B cell (primary cell): ENCODE results near the gene CCT6B. TPM values are rescaled to one million over a fixed set of nuclear protein-coding genes. Genes with fewer than 3 reads are reported as not detected.

ENCODE experiments used
- ATAC-seq: fragments of 200-7000 bp; cut with Tn5 transposase; one replicate; pipeline ENCODE4 v1.10.0; 2021; ENCODE audit warnings: low read depth, mild to moderate bottlenecking, moderate number of reproducible peaks, moderate library complexity
- CTCF ChIA-PET: fragments of 350-600 bp; sonication (Branson Sonifier 250); formaldehyde crosslinking; loops from one replicate; lab custom pipeline; 2021; ENCODE audit warnings: antibody characterized with exemption, inconsistent platforms; lab: Charles Lee
- POLR2A ChIA-PET: fragments of 350-600 bp; sonication (Branson Sonifier 250); formaldehyde crosslinking; loops from one replicate; lab custom pipeline; 2021; ENCODE audit warnings: antibody characterized with exemption; lab: Charles Lee
- DNase-seq: peaks from one replicate; pipeline ENCODE4 v3.0.0; 2013
- H2AFZ ChIP-seq: 2 replicates; pipeline ENCODE4 v1.6.1; 2012; ENCODE audit warnings: mild to moderate bottlenecking, low read depth, low read length; ENCODE audit not compliant: insufficient read depth, poor library complexity, severe bottlenecking
- H3K27ac ChIP-seq, 2 donors: 1 replicate in 1 of 2; 2 replicates in 1 of 2; pipeline ENCODE4 v1.5.1; 2012 to 2013; ENCODE audit warnings: low read length in 2 of 2, mild to moderate bottlenecking in 2 of 2, moderate library complexity in 1 of 2
- H3K27me3 ChIP-seq, 4 experiments: fragments of 200-600 bp in 1 of 4; sonication (generic) in 1 of 4; replicated peaks in 1 of 4; 1 replicate in 2 of 4; 2 replicates in 2 of 4; pipeline versions ENCODE4 v1.6.1 to v1.7.0; 2013 to 2016; ENCODE audit warnings: low read length in 3 of 4, mild to moderate bottlenecking in 2 of 4, mixed read lengths in 1 of 4, moderate library complexity in 1 of 4; ENCODE audit not compliant: insufficient read depth in 4 of 4, control insufficient read depth in 3 of 4; ENCODE audit errors: control extremely low read depth in 1 of 4
- H3K36me3 ChIP-seq, 2 experiments: replicated peaks in 1 of 2; 1 replicate in 1 of 2; 2 replicates in 1 of 2; pipeline versions ENCODE4 v1.6.1 to v1.7.1; 2013; ENCODE audit warnings: low read length in 1 of 2; ENCODE audit not compliant: insufficient read depth in 2 of 2, control insufficient read depth in 1 of 2; ENCODE audit errors: control extremely low read depth in 1 of 2, extremely low read depth in 1 of 2
- H3K4me1 ChIP-seq, 2 donors: fragments of 200-600 bp in 1 of 2; sonication (generic) in 1 of 2; 1 replicate in 1 of 2; 2 replicates in 1 of 2; pipeline versions ENCODE4 v1.5.1 to v1.6.1; 2013 to 2017; ENCODE audit warnings: low read length in 2 of 2; ENCODE audit not compliant: control insufficient read depth in 2 of 2, insufficient read depth in 2 of 2
- H3K4me2 ChIP-seq: replicated peaks from 2 replicates; pipeline ENCODE3; 2012; ENCODE audit warnings: mild to moderate bottlenecking, low read depth, low read length; ENCODE audit not compliant: poor library complexity, severe bottlenecking
- H3K4me3 ChIP-seq, 5 experiments: fragments of 200-600 bp in 1 of 5; sonication (generic) in 1 of 5; 1 replicate in 3 of 5; 2 replicates in 2 of 5; pipeline versions ENCODE4 v1.5.1 to v1.7.0; 2011 to 2016; ENCODE audit warnings: low read length in 4 of 5, mild to moderate bottlenecking in 4 of 5, low read depth in 2 of 5, control low read depth in 1 of 5, moderate library complexity in 1 of 5; ENCODE audit not compliant: insufficient read depth in 1 of 5; ENCODE audit errors: control extremely low read depth in 1 of 5, extremely low read depth in 1 of 5
- H3K79me2 ChIP-seq: fragments of 200-600 bp; sonication (generic); one replicate; pipeline ENCODE4 v1.6.0; 2016; ENCODE audit warnings: low read length; ENCODE audit not compliant: control insufficient read depth, insufficient read depth
- H3K9ac ChIP-seq: fragments of 200-600 bp; sonication (generic); 2 replicates; pipeline ENCODE4 v1.6.1; 2017; ENCODE audit warnings: mild to moderate bottlenecking, low read length, moderate library complexity
- H3K9me3 ChIP-seq, 3 donors: one replicate each; pipeline versions ENCODE4 v1.6.1 to v1.7.1; 2013; ENCODE audit warnings: low read length in 2 of 3; ENCODE audit not compliant: control insufficient read depth in 2 of 3, insufficient read depth in 1 of 3; ENCODE audit errors: control extremely low read depth in 1 of 3
- H4K20me1 ChIP-seq: 2 replicates; pipeline ENCODE4 v1.6.0; 2012; ENCODE audit warnings: mild to moderate bottlenecking, low read length; ENCODE audit not compliant: insufficient read depth, control insufficient read depth, poor library complexity, severe bottlenecking
- H3K27ac Mint-ChIP-seq: one replicate; pipeline ENCODE4 v1.8.0; 2021; ENCODE audit warnings: mixed read lengths
- H3K27me3 Mint-ChIP-seq: one replicate; pipeline ENCODE4 v1.8.0; 2021; ENCODE audit warnings: mixed read lengths
- H3K4me1 Mint-ChIP-seq: one replicate; pipeline ENCODE4 v1.8.0; 2021; ENCODE audit warnings: mixed read lengths
- H3K4me3 Mint-ChIP-seq: one replicate; pipeline ENCODE4 v1.8.0; 2021; ENCODE audit warnings: mixed read lengths
- H3K9me3 Mint-ChIP-seq: one replicate; pipeline ENCODE4 v1.8.0; 2022; ENCODE audit warnings: mixed read lengths; ENCODE audit not compliant: insufficient read depth
- CTCF ChIP-seq: fragments of 200-600 bp; IDR thresholded peaks from one replicate; pipeline ENCODE4 v1.8.0; 2022; ENCODE audit warnings: antibody characterized with exemption, mild to moderate bottlenecking
- EZH2 ChIP-seq: IDR thresholded peaks from 2 replicates; pipeline ENCODE4 v1.6.1; 2012; ENCODE audit warnings: borderline replicate concordance, low read depth, mild to moderate bottlenecking, moderate library complexity, low read length; ENCODE audit not compliant: insufficient read depth, poor library complexity, severe bottlenecking
- WGBS: methylation state at CpG from one replicate; pipeline ENCODE4 v1.1.5; 2013; ENCODE audit warnings: missing lambda C conversion rate; ENCODE audit not compliant: insufficient coverage; 5-methylcytosine and 5-hydroxymethylcytosine counted together
- intact Hi-C: fragments of 100-400 bp; cut with micrococcal nuclease; formaldehyde crosslinking; loops from one replicate; pipeline ENCODE4 v1.10.0; 2022
- polyA plus RNA-seq: library from polyadenylated mRNA; depleted of rRNA; stranded (reverse); fragments of >200 nt; gene quantifications from 2 replicates; pipeline ENCODE4 v1.2.3, GENCODE V29; 2012
- total RNA-seq, 2 donors: library from RNA; stranded (reverse); fragments of 120-200 nt in 1 of 2; gene quantifications; 1 replicate in 1 of 2; 2 replicates in 1 of 2; pipeline versions ENCODE4 v1.2.3 to v1.2.4, GENCODE V29; 2013 to 2022

Gene CCT6B
- total and polyA plus RNA-seq, 2 donors (not counting 1 experiment from before 2014, with no cell fraction given), result 0.82 to 2.6 TPM

DNA sequence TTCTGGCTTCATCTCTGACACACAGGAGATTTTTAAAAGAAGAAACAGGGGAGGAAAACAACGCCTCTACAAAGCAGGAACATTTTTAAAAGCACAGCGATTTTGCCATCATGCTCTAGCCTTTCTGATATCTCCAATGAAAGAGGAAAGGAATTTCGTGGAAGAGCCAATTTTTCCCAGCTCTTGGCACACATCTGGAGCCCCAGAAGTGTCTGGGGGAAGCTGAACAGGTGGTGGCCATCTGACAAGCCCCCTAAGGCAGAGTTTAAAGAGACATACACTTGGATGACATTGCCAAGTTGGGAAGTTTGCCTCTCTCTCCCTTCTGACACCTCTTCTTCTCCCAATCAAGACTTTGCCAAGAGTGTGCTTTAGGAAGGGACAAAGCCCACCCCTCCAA lies 82.1 kb downstream of the CCT6B start:
- Histone ChIP-seq H3K79me2 (no peaks in the 10 kb centered on the region), H3K4me1 (no peaks in the 10 kb centered on the region), H3K27ac (no peak overlapping the region), H2AFZ (no peak overlapping the region), H3K9ac (no peak overlapping the region), H4K20me1 (no peaks in the 10 kb centered on the region), H3K36me3 (no peaks in the 10 kb centered on the region), H3K4me3 (no peak overlapping the region), H3K9me3 (peaks cover 0 to 3% (median 0%) of the 10 kb centered on the region in 3 donors), H3K4me2 (no peak overlapping the region), H3K27me3 (peaks cover 0 to 20% (median 2%) of the 10 kb centered on the region in 4 experiments)
- DNase-seq (no peak), ATAC-seq (no peak)
- no peaks in the 10 kb centered on the region for H3K9me3 Mint-ChIP-seq
- no peaks in the 10 kb centered on the region for H3K4me1 Mint-ChIP-seq
- H3K27me3 Mint-ChIP-seq, result peaks cover 38% of the 10 kb centered on the region
- H3K4me3 Mint-ChIP-seq, result no peak overlapping the region
- 17% methylated on average over 1 of the region's 3 CpGs for WGBS
- ChIA-PET POLR2A (no interaction called here), CTCF (no interaction called here)
- no peak overlapping the region for H3K27ac Mint-ChIP-seq
- TF ChIP-seq EZH2, result no peak
- TF ChIP-seq CTCF, result no peak
- intact Hi-C loops, result no loop called here

Other genes with a start within 250 kb of the CCT6B start
- 44.6 and 45.4 TPM in 2 replicates for gene ZNF830, start 80 bp upstream of the CCT6B start, total RNA-seq
- 9.3 and 18.4 TPM in 2 replicates for gene ZNF830, start 80 bp upstream of the CCT6B start, polyA plus RNA-seq
- gene LIG3, start 19.1 kb upstream of the CCT6B start, total RNA-seq, result 34.4 and 43.1 TPM in 2 replicates
- 8.8 and 9.2 TPM in 2 replicates for gene LIG3, start 19.1 kb upstream of the CCT6B start, polyA plus RNA-seq
- 36.2 and 36.9 TPM in 2 replicates for gene RFFL, start 102.2 kb upstream of the CCT6B start, total RNA-seq
- gene RFFL, start 102.2 kb upstream of the CCT6B start, polyA plus RNA-seq, result 12.8 and 13.6 TPM in 2 replicates
- 29.4 and 31.2 TPM in 2 replicates for gene RAD51D, start 158.4 kb upstream of the CCT6B start, total RNA-seq
- 12.8 and 16.2 TPM in 2 replicates for gene RAD51D, start 158.4 kb upstream of the CCT6B start, polyA plus RNA-seq
- not detected in 2 replicates for gene FNDC8, start 160.2 kb upstream of the CCT6B start, total RNA-seq
- gene FNDC8, start 160.2 kb upstream of the CCT6B start, polyA plus RNA-seq, result not detected in 2 replicates
- gene NLE1, start 180.8 kb upstream of the CCT6B start, total RNA-seq, result 13.7 and 17.5 TPM in 2 replicates
- gene NLE1, start 180.8 kb upstream of the CCT6B start, polyA plus RNA-seq, result 10.4 and 16.5 TPM in 2 replicates
- not detected in 2 replicates for gene UNC45B, start 186.4 kb upstream of the CCT6B start, total RNA-seq
- gene UNC45B, start 186.4 kb upstream of the CCT6B start, polyA plus RNA-seq, result not detected in 2 replicates
- not detected in 2 replicates for gene SLC35G3, start 232.9 kb upstream of the CCT6B start, total RNA-seq
- gene SLC35G3, start 232.9 kb upstream of the CCT6B start, polyA plus RNA-seq, result not detected in 2 replicates